Fibroblast of the aortic adventitia (primary cell): Measurements from ENCODE around the gene METTL26. TPM values are rescaled to one million over a fixed set of nuclear protein-coding genes. Genes with fewer than 3 reads are reported as not detected.

Experiments used
- DNase-seq: peaks from one replicate; pipeline ENCODE4 v3.0.0-alpha.2; 2010; ENCODE audit warnings: low read depth
- H3K4me3 ChIP-seq: 2 replicates; pipeline ENCODE4 v1.5.1; 2011; ENCODE audit warnings: low read depth, mild to moderate bottlenecking, control low read depth, low read length, moderate library complexity
- CTCF ChIP-seq: IDR thresholded peaks from 2 replicates; pipeline ENCODE4 v1.5.1; 2011; ENCODE audit warnings: mild to moderate bottlenecking, low read length, control low read depth, inconsistent platforms; ENCODE audit not compliant: insufficient read depth
- total RNA-seq: library from RNA; depleted of rRNA; stranded (reverse); fragments of >200 nt; gene quantifications from 2 replicates; pipeline ENCODE4 v1.2.3, GENCODE V29; 2012; ENCODE audit warnings: low replicate concordance

The METTL26 gene
- total RNA-seq, 1 donor: 85.0 TPM

DNA sequence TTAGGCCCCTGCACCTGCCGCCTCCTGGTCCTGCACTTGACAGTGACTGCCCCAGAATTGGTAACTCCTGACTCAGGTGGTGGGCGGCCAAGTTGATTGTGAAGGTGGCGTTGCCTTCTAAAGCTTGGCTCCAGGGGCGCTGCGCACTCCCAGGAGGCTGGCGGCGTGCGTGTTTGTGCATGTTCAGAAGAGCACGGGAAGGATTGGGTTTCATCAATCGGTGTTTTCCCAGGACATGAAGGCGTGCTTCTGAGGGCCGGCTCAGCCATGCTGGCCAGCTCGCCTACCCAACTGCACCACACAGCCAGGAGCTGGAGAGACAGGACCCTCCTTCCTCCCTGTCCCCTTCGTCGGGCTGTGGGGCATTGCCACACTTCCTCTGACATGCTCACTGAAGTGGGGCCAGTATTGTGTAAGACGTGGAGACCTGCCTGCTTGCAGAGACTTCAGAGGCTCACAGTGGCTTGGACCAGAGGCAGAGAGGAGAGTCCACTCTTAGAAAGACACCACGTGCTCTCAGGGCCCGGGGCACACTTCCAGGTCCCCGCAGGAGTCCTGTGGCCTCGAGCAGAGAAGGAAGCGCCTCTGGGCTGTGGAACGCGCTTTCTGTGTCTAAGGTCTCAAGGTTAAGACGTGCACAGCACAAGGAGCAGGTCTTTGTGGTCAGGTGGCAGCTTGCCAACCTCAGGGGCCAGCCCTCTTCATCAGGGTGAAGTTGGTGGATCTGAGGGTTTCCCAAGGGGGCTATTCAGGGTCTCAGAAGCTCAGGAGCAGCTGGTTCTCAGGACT lies 43.4 kb downstream of the METTL26 start:
- H3K4me3 ChIP-seq: no peak overlapping the region
- peak; percentile 30 for DNase-seq
- TF ChIP-seq CTCF: no peak

GRCh38 chr16:591892-592517 lies 44.1 kb downstream of the METTL26 start:
- H3K4me3 ChIP-seq: no peak overlapping the region
- TF ChIP-seq CTCF: no peak
- DNase-seq: no peak

DNA sequence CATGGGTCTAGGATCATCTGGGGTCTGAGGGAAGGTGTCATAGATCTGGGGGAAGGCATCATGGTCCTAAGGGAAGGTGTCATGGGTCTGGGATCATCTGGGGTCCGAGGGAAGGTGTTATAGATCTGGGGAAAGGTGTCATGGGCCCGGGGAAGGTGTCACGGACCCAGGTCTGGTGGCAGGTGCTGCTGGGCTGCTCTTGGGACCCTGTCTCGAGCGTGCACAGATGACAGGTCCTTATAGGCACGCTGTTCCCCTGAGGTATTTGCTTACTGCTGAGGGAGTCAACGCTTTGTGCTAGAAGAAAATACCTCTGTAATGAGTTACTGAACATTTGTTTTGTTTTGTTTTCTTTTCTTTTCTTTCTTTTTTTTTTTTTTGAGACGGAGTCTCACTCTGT lies 44.9 kb downstream of the METTL26 start:
- no peak for DNase-seq
- TF ChIP-seq CTCF: no peak
- H3K4me3 ChIP-seq: peak overlapping the region; percentile 91

DNA sequence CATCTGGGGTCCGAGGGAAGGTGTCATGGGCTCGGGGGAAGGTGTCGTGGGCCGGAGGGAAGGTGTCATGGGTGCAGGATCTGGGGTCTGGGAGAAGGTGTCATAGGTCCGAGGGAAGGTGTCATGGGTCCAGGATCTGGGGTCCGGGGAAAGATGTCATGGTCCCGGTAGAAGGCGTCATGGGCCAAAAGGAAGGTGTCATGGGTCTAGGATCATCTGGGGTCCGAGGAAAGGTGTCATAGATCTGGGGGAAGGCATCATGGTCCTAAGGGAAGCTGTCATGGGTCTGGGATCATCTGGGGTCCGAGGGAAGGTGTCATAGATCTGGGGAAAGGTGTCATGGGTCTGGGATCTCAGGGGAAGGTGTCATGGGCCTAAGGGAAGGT lies 45.3 kb downstream of the METTL26 start:
- no peak for DNase-seq
- no peak for TF ChIP-seq CTCF
- H3K4me3 ChIP-seq: peak overlapping the region; percentile 91

DNA sequence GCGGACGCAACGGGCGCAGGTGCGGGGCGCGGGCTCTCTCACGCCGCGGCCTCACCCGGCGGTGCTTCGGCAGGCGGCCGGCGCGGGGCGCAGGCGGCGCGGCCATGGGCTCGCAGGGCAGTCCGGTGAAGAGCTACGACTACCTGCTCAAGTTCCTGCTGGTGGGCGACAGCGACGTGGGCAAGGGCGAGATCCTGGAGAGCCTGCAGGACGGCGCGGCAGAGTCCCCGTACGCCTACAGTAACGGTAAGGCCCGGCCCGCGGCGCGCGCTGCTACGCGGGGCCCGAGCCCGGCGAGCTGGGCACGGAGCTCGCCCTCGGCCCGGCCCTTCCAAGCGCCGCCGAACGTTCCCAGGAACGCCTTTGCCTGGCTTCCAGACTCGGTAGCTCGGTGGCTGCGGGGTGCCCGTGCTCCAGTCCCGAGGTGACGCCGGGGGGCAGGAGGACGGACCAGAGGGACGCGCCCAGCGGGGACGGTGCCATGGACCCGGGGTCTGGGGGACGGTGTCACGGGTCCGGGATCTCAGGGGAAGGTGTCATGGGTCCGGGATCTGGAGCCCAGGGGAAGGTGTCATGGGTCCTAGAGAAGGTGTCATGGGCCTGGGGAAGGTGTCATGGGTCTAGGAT lies 45.8 kb downstream of the METTL26 start:
- TF ChIP-seq CTCF: no peak
- DNase-seq: peak; percentile 35
- H3K4me3 ChIP-seq: peak overlapping the region; percentile 91

GRCh38 chr16:589658-590187 lies 46.4 kb downstream of the METTL26 start, which contains the start of gene RAB40C:
Gene RAB40C (plus strand): TSS chr16:590066. CDS start chr16:590292, 226 bp downstream.
- TF ChIP-seq CTCF: no peak
- peak; percentile 98 for DNase-seq
- H3K4me3 ChIP-seq: peak within 1 kb of the TSS; percentile 91
